Thyroid gland (tissue), 4 donors: ENCODE data around the gene TXNDC2. TPM values are rescaled to one million over a fixed set of nuclear protein-coding genes. Genes with fewer than 3 reads are reported as not detected.
A peak's percentile ranks its signal among the peaks of the same experiment; 100 is the strongest.

Source experiments
- DNase-seq, 2 donors: peaks; one replicate each; pipeline ENCODE4 v3.0.0-alpha.2; 2019
- H3K27ac ChIP-seq, 3 donors: fragments of 200-600 bp; sonication (generic); 1 replicate in 2 of 3; 2 replicates in 1 of 3; pipeline ENCODE4 v1.5.1; 2016 to 2019; ENCODE audit warnings: mild to moderate bottlenecking in 1 of 3, moderate library complexity in 1 of 3
- H3K27me3 ChIP-seq: fragments of 200-600 bp; sonication (generic); one replicate; pipeline ENCODE4 v1.5.1; 2019
- H3K36me3 ChIP-seq, 2 donors: fragments of 200-600 bp; sonication (generic); one replicate each; pipeline ENCODE4 v1.5.1; 2016 to 2019
- H3K4me1 ChIP-seq, 2 donors: fragments of 200-600 bp; sonication (generic); one replicate each; pipeline ENCODE4 v1.5.1; 2017 to 2019
- H3K4me3 ChIP-seq, 3 donors: fragments of 200-600 bp; sonication (generic); replicated peaks in 1 of 3; 1 replicate in 2 of 3; 2 replicates in 1 of 3; pipeline ENCODE4 v1.5.1; 2016; ENCODE audit warnings: mild to moderate bottlenecking in 1 of 3
- H3K9me3 ChIP-seq: fragments of 200-600 bp; sonication (generic); one replicate; pipeline ENCODE4 v1.5.1; 2017
- CTCF ChIP-seq, 6 experiments: fragments of 200-600 bp in 3 of 6; fragments of 450-650 bp in 3 of 6; sonication (generic) in 3 of 6; IDR thresholded peaks; one replicate each; pipeline ENCODE4 v1.5.1; 2016 to 2019; ENCODE audit warnings: antibody characterized with exemption in 6 of 6, mild to moderate bottlenecking in 2 of 6, inconsistent platforms in 1 of 6, moderate library complexity in 1 of 6
- POLR2A ChIP-seq, 2 donors: fragments of 450-650 bp; IDR thresholded peaks; one replicate each; pipeline ENCODE4 v1.6.1; 2017; ENCODE audit warnings: antibody characterized with exemption in 2 of 2, mild to moderate bottlenecking in 2 of 2, moderate library complexity in 1 of 2
- WGBS, 2 donors: methylation state at CpG; one replicate each; pipeline ENCODE4 v1.1.5; 2017; 5-methylcytosine and 5-hydroxymethylcytosine counted together
- intact Hi-C: fragments of 100-400 bp; cut with DNase I; formaldehyde crosslinking; loops from one replicate; pipeline ENCODE4 v1.15.1; 2023
- total RNA-seq, 4 donors: library from RNA; depleted of rRNA; stranded (reverse); fragments of >200 nt; gene quantifications; one replicate each; pipeline ENCODE4 v1.2.3, GENCODE V29; 2016

TXNDC2 gene
- total RNA-seq, 4 donors from 2014 or later = not detected

GRCh38 chr18:9916077-9916639 lies 30.4 kb downstream of the TXNDC2 start:
- intact Hi-C loops = no loop called here
- WGBS, 2 donors = 5 to 11% methylated on average over 2 of the region's 2 CpGs
- peaks cover 47 to 55% of the 10 kb centered on the region in 2 donors for H3K4me1 ChIP-seq

GRCh38 chr18:9916808-9917207 lies 31.0 kb downstream of the TXNDC2 start:
- H3K27me3 ChIP-seq = no peaks in the 10 kb centered on the region
- TF ChIP-seq POLR2A (IDR thresholded peaks at IDR 0.05) (no peak), CTCF (IDR thresholded peaks at IDR 0.05) (no peak)
- H3K36me3 ChIP-seq = no peaks in the 10 kb centered on the region
- H3K27ac ChIP-seq = no peak overlapping the region
- 76% methylated on average over 3 of the region's 3 CpGs for WGBS, 2 donors
- H3K4me1 ChIP-seq = peaks cover 48 to 59% of the 10 kb centered on the region in 2 donors
- no peak overlapping the region for H3K4me3 ChIP-seq
- intact Hi-C loops = no loop called here
- DNase-seq = no peak
- H3K9me3 ChIP-seq = no peaks in the 10 kb centered on the region

More at GRCh38 chr18:9916077-9916639, 30.4 kb downstream of the TXNDC2 start:
- Histone ChIP-seq H3K36me3 (no peaks in the 10 kb centered on the region), H3K27ac (peak overlapping the region in 2 of 3 donors; percentile 99 to 100), H3K4me3 (peak overlapping the region in 1 of 3 donors; percentile 86), H3K27me3 (no peaks in the 10 kb centered on the region), H3K9me3 (no peaks in the 10 kb centered on the region)
- DNase-seq = no peak
- TF ChIP-seq POLR2A (IDR thresholded peaks at IDR 0.05) (no peak), CTCF (IDR thresholded peaks at IDR 0.05) (no peak)

- TF ChIP-seq POLR2A (IDR thresholded peaks at IDR 0.05) (no peak), CTCF (IDR thresholded peaks at IDR 0.05) (no peak)
- H3K36me3 ChIP-seq = no peaks in the 10 kb centered on the region
- no peak for DNase-seq
- no peaks in the 10 kb centered on the region for H3K9me3 ChIP-seq
- no peak overlapping the region for H3K4me3 ChIP-seq
- H3K4me1 ChIP-seq = peaks cover 48 to 66% of the 10 kb centered on the region in 2 donors
- intact Hi-C loops = no loop called here
- H3K27ac ChIP-seq = no peak overlapping the region
- 25 to 34% methylated on average over 2 of the region's 2 CpGs for WGBS, 2 donors
- no peaks in the 10 kb centered on the region for H3K27me3 ChIP-seq
Observed at GRCh38 chr18:9918016-9918680, 32.4 kb downstream of the TXNDC2 start.

- TF ChIP-seq CTCF (IDR thresholded peaks at IDR 0.05) (no peak), POLR2A (IDR thresholded peaks at IDR 0.05) (no peak)
- no peak overlapping the region for H3K27ac ChIP-seq
- peaks cover 57 to 78% of the 10 kb centered on the region in 2 donors for H3K4me1 ChIP-seq
- H3K4me3 ChIP-seq = no peak overlapping the region
- no peaks in the 10 kb centered on the region for H3K9me3 ChIP-seq
- DNase-seq = no peak
- H3K36me3 ChIP-seq = no peaks in the 10 kb centered on the region
- intact Hi-C loops = no loop called here
- H3K27me3 ChIP-seq = no peaks in the 10 kb centered on the region
- WGBS, 2 donors = 76 to 77% methylated on average over 8 of the region's 8 CpGs
Observed at GRCh38 chr18:9919564-9920232, 33.9 kb downstream of the TXNDC2 start.
